SK-N-SH treated with all-trans-retinoic acid at 6 μM for 48 hours (cell line): ENCODE measurements around the gene ARL2.

Source experiments
- ARNTL ChIP-seq: fragments of 450-650 bp; formaldehyde crosslinking; IDR thresholded peaks from 2 replicates; pipeline ENCODE4 v1.5.0; 2020; ENCODE audit warnings: low read depth, mild to moderate bottlenecking, moderate library complexity, borderline replicate concordance
- BACH2 ChIP-seq: fragments of 250-450 bp; sonication (Bioruptor Pico); IDR thresholded peaks from 2 replicates; pipeline ENCODE4 v1.9.0; 2021; ENCODE audit warnings: mild to moderate bottlenecking, borderline replicate concordance
- CREB5 ChIP-seq: fragments of 250-450 bp; sonication (Bioruptor Pico); IDR thresholded peaks from 2 replicates; pipeline ENCODE4 v1.5.1; 2020; ENCODE audit warnings: low read depth, mild to moderate bottlenecking, moderate library complexity
- CSRNP3 ChIP-seq: fragments of 250-450 bp; sonication (Bioruptor Pico); IDR thresholded peaks from 2 replicates; pipeline ENCODE4 v1.5.1; 2021; ENCODE audit warnings: mild to moderate bottlenecking, moderate library complexity
- ISL1 ChIP-seq: fragments of 250-450 bp; sonication (Bioruptor Pico); IDR thresholded peaks from 2 replicates; pipeline ENCODE4 v2.1.2; 2022; ENCODE audit warnings: mild to moderate bottlenecking, moderate library complexity
- OSR1 ChIP-seq: fragments of 250-450 bp; sonication (Bioruptor Pico); IDR thresholded peaks from 2 replicates; pipeline ENCODE4 v1.8.0; 2022; ENCODE audit warnings: moderate library complexity, mild to moderate bottlenecking, inconsistent platforms
- RARB ChIP-seq: fragments of 250-450 bp; sonication (Bioruptor Pico); IDR thresholded peaks from 2 replicates; pipeline ENCODE4 v1.8.0; 2021; ENCODE audit warnings: mild to moderate bottlenecking, moderate library complexity
- SNAI2 ChIP-seq: fragments of 250-450 bp; sonication (Bioruptor Pico); IDR thresholded peaks from 2 replicates; pipeline ENCODE4 v1.5.0; 2020; ENCODE audit warnings: mild to moderate bottlenecking, moderate library complexity
- ZC3H10 ChIP-seq: fragments of 250-450 bp; sonication (Bioruptor Pico); IDR thresholded peaks from 2 replicates; pipeline ENCODE4 v1.5.1; 2021; ENCODE audit warnings: mild to moderate bottlenecking, moderate library complexity
- ZFP3 ChIP-seq: fragments of 250-450 bp; sonication (Bioruptor Pico); IDR thresholded peaks from 2 replicates; pipeline ENCODE4 v1.5.0; 2020; ENCODE audit warnings: mild to moderate bottlenecking, moderate library complexity
- ZNF8 ChIP-seq: fragments of 450-650 bp; formaldehyde crosslinking; IDR thresholded peaks from 2 replicates; pipeline ENCODE4 v1.5.0; 2020; ENCODE audit warnings: mild to moderate bottlenecking, moderate library complexity
- TF ChIP-seq, protein P1 (sequence below): fragments of 250-450 bp; sonication (Bioruptor Pico); IDR thresholded peaks from 2 replicates; pipeline ENCODE4 v1.8.0; 2020; ENCODE audit warnings: mild to moderate bottlenecking, moderate library complexity, borderline replicate concordance

DNA sequence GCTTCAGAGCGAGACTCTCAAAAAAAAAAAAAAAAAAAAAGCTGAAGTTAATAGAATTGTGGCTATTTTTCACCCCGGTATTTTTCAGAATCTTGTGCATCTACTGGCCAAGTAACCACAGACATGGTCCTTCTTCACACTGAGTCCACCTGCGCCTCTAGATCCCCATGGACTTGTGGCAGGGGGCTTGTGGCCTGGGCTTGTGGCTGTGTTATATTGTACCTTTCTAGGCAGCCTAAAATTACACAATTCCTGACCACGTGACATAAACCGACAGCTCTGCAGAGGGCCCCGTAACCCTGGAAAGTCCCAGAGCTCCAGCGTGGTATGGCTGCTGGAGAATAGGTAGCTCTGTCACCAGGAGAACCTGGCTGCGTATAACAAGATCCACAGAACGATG is 55.3 kb downstream of the ARL2 start:
- TF ChIP-seq ARNTL (no peak), OSR1 (CRISPR knock-in tag) (no peak), ZNF8 (no peak), BACH2 (no peak), SNAI2 (CRISPR knock-in tag) (no peak), CSRNP3 (CRISPR knock-in tag) (no peak), ZC3H10 (CRISPR knock-in tag) (no peak), ZFP3 (CRISPR knock-in tag) (no peak), RARB (CRISPR knock-in tag) (no peak), ISL1 (CRISPR knock-in tag) (no peak), CREB5 (CRISPR knock-in tag) (no peak)
- TF ChIP-seq, protein P1, sequence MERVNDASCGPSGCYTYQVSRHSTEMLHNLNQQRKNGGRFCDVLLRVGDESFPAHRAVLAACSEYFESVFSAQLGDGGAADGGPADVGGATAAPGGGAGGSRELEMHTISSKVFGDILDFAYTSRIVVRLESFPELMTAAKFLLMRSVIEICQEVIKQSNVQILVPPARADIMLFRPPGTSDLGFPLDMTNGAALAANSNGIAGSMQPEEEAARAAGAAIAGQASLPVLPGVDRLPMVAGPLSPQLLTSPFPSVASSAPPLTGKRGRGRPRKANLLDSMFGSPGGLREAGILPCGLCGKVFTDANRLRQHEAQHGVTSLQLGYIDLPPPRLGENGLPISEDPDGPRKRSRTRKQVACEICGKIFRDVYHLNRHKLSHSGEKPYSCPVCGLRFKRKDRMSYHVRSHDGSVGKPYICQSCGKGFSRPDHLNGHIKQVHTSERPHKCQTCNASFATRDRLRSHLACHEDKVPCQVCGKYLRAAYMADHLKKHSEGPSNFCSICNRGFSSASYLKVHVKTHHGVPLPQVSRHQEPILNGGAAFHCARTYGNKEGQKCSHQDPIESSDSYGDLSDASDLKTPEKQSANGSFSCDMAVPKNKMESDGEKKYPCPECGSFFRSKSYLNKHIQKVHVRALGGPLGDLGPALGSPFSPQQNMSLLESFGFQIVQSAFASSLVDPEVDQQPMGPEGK (CRISPR knock-in tag) = no peak
